GM18873 (cell line): ENCODE data around the gene MAG.
A peak's percentile ranks its signal among the peaks of the same experiment; 100 is the strongest.

Source experiments
- ATAC-seq: cut with Tn5 transposase; IDR thresholded peaks from one replicate; pipeline ENCODE4 v1.9.1; 2021; ENCODE audit warnings: mild to moderate bottlenecking, moderate library complexity, moderate number of reproducible peaks; ENCODE audit not compliant: unreplicated experiment, low FRiP score

The MAG gene

GRCh38 chr19:35265126-35265899 is 26.6 kb upstream of the MAG start:
- no peak for ATAC-seq

GRCh38 chr19:35265900-35266519 is 26.0 kb upstream of the MAG start:
- ATAC-seq = no peak

DNA sequence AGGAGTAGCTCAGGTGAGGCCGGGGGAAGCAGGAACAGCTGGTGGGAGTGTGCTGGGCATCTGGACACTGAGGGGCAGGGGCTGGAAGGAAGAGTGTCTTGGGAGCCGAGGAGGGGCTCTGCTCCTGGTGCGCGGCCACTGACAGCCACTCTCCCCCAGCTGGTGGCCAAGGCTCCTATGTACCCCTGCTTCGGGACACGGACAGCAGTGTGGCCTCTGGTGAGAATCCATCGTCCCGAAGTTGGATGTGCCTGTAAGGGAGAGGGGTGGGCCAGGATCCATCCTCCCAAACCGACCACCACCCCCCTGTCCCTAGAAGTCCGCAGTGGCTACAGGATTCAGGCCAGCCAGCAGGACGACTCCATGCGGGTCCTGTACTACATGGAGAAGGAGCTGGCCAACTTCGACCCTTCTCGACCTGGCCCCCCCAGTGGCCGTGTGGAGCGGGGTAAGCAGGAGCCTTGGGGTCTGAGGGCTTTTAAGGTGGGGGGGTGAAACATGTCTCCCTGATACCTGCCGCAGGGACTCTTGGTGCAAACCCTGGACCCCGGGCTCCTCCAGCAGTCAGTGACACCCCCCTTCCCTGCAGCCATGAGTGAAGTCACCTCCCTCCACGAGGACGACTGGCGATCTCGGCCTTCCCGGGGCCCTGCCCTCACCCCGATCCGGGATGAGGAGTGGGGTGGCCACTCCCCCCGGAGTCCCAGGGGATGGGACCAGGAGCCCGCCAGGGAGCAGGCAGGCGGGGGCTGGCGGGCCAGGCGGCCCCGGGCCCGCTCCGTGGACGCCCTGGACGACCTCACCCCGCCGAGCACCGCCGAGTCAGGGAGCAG is 25.2 kb upstream of the MAG start:
- ATAC-seq = no peak

DNA sequence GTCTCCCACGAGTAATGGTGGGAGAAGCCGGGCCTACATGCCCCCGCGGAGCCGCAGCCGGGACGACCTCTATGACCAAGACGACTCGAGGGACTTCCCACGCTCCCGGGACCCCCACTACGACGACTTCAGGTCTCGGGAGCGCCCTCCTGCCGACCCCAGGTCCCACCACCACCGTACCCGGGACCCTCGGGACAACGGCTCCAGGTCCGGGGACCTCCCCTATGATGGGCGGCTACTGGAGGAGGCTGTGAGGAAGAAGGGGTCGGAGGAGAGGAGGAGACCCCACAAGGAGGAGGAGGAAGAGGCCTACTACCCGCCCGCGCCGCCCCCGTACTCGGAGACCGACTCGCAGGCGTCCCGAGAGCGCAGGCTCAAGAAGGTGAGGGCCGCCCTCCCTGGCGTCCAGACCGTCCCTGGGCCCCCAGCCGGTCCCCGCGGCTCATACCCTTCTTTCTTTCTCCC is 24.6 kb upstream of the MAG start:
- no peak for ATAC-seq

DNA sequence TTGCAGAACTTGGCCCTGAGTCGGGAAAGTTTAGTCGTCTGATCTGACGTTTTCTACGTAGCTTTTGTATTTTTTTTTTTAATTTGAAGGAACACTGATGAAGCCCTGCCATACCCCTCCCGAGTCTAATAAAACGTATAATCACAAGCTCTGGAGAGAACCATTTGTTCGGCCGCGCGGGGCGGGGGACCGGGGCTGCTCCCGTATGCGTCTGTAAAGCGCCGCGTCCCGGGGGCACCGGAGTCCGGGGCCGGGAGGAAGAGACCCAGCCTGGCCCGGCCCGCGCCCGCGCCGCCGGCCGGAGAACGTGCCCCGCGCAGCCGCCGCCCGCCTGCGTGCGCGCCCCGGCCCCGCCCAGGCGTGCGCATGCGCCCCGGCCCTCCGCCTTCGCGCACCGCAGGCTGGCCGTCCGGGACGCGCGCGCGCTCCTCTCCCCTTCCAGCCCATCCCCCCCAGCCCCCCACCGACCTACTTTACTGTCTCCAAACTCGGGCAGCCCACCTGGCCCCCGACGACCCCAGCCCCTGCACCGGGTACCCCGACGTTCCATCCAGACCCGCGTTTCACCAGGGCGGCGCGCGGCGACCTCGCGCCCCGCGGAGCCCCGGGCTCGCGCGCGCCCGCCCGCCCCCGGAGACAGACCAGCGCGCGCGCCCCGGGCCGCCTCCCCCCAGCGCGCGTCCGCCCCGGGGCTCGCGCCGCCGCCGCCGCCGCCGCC is 24.0 kb upstream of the MAG start:
- ATAC-seq = no peak

- ATAC-seq = no peak
Observed at GRCh38 chr19:35268536-35269437, 23.2 kb upstream of the MAG start, which contains the start of gene USF2. Gene USF2, plus strand, starts transcription at chr19:35268962. Its CDS starts 140 bp downstream, at chr19:35269102.

- peak; percentile 51 for ATAC-seq
Observed at GRCh38 chr19:35269438-35270117, 22.4 kb upstream of the MAG start.

DNA sequence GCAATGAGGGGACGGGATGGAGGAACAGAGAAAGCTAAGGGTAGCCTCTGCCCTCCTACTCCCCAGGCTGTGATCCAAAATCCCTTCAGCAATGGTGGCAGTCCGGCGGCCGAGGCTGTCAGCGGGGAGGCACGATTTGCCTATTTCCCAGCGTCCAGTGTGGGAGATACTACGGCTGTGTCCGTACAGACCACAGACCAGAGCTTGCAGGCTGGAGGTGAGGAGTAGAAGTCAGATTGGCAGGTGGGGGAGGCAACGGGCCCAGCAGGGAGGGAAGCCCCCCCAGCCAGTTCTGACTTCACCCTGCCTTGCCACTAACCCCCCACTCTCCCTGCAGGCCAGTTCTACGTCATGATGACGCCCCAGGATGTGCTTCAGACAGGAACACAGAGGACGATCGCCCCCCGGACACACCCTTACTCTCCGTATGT is 21.6 kb upstream of the MAG start:
- no peak for ATAC-seq

- ATAC-seq = no peak
Observed at GRCh38 chr19:35271546-35271945, 20.4 kb upstream of the MAG start.

DNA sequence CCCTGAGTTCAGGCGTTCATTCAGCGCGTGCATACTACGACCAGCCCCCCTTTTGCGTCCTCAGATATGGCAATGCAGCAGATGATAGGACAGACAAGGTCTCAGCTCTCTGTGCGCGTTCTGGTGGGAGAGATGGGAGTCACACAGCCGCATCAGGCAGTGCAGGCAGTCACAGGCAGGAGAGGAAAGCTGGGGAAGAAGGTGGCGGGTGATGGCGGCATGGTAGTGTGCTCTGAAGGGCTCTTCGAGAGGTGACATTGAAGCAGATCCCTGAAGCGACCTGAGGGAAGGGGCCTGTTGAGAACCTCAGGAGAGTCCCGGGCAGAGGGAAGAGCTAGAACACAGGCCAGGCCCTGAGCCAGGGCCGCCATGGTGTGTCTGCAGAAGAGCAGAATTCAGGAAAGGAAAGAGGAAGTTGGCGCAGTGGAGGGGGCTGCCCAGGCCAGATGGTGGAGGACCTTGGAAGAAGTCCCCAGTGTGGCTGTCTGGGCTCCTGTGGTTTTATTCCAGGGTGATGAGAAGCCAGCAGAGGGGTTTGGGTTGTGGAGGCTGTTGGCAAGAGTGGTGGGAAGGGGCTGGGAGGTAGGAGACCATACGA is 19.7 kb upstream of the MAG start:
- no peak for ATAC-seq

DNA sequence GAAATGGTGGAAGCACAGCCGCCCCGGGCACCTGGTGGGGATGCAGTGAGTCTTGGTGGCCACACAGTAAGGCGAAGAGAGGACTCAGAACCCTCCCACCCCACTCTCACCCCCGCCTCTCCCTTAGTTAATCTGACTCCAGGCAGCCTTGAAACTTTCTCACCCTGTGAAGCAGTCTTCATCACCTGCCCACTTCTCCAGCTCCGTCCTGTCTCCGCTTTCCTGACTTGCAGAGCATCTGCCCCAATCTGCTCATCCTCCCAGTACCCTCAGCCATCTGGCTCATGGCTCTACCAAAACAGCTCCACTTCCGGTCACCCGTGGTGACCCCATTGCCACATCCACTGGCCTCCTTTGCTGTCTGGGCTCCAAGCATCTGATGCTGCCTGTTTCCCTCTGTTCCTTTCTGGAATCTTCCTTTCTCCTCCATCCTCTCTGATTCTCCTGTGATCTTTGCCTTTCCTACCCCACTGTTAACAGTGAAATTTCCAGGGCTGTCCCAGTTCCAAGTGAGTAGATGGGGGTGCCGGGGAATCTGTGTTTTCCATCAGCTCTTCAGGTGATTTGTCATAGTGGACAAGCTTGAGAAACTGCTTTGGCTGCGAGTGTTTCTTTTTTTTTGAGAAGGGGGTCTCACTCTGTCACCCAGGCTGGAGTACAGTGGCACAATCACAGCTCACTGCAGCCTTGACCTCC is 18.9 kb upstream of the MAG start:
- no peak for ATAC-seq

GRCh38 chr19:35273686-35274259 is 18.2 kb upstream of the MAG start:
- ATAC-seq = no peak

DNA sequence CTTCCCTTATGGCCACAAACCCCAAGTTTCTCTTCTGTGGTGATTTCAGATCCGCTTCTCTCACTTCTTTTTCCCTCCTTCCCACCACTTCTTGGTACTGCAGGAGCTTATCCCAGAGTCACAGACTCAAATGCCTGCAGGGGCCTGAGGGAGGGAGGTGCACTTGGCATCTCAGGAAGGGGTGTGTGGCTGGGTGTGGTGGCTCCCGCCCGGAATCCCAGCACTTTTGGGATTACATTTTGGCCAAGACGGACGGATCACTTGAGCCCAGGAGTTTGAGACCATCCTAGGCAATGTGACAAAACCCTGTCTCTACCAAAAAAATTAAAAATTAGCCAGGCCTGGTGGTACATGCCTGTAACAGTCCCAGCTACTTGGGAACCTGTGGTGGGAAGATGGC is 17.6 kb upstream of the MAG start:
- no peak for ATAC-seq

DNA sequence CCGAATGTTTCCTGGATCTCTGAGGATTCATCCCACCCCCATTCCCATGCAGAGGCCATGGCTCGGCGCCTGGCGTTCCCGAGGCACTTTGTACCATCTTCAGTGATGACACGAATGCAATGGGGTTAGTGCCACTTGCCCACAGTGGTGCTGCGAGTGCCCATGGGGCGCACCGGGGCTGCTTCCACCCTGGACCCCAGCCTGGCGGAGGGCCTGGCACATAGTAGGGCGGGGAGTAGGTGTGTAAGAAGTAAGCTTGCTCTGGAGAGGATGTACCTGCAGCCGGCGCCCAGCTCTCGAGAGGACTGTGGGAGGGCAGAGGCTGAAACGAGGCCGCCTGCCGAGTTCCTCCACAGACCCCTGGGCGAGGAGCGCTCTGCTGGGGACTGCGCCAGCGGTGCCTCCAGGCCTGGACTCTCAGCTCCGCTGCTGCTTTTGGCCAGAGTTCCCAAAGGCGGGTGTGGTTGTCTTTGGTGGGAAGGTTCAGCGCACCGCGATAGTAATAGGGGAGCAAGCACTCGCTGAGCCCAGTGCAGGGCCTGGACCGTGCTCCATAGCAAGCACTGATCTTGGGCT is 15.2 kb upstream of the MAG start:
- ATAC-seq = no peak

DNA sequence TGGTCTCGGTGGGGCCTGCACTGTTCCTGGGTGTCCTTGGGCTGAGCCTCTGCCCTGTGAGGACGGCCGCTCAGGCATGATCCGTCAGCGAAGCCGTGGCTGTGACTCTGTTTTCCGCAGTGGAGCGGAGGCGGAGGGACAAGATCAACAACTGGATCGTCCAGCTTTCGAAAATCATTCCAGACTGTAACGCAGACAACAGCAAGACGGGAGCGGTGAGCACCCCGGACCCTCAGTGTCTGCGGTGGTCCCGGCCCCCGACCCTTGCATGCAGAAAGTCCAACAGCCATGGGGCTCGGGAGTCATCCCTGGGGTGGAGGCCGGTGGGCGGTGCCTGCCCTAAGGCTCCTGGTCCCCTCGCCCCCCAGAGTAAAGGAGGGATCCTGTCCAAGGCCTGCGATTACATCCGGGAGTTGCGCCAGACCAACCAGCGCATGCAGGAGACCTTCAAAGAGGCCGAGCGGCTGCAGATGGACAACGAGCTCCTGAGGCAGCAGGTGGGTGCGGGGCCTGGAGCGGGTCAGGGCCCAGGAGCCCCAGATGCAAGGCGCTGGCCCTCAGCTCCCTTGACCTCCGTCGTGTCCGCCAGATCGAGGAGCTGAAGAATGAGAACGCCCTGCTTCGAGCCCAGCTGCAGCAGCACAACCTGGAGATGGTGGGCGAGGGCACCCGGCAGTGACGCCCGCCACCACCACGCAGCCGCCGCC is 13.2 kb upstream of the MAG start:
- ATAC-seq = no peak

DNA sequence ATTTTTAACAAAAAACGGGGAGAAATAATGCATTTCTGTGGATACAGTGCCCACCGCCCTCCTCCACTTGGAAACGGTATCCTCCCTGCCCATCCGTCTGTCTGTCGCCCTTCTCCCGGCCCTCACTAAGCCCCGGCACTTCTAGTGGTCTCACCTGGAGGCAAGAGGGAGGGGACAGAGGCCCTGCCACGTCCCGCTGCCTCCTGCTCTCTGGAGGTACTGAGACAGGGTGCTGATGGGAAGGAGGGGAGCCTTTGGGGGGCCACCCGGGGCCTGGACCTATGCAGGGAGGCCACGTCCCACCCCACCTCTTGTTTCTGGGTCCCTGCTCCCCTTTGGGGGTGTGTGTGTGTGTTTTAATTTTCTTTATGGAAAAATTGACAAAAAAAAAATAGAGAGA is 12.6 kb upstream of the MAG start:
- ATAC-seq = no peak
